HepG2 (cell line): ENCODE results near the gene ZNF222. TPM values are rescaled to one million over a fixed set of nuclear protein-coding genes. Genes with fewer than 3 reads are reported as not detected.

Source experiments
- ATAC-seq: fragments of 200-7000 bp; cut with Tn5 transposase; 3 replicates; pipeline ENCODE4 v1.9.1; 2020; ENCODE audit warnings: mild to moderate bottlenecking, moderate library complexity
- BruUV-seq: library from RNA; stranded (reverse); fragments of 400-500 nt; replicated peaks from 2 replicates; lab custom pipeline; 2021; lab: Mats Ljungman, UMichigan
- CTCF ChIA-PET: fragments of 300-600 bp; formaldehyde crosslinking; extraction: SDS; loops from one replicate; lab custom pipeline; 2021; ENCODE audit warnings: low total read pairs, inconsistent platforms, low intra/inter-chr PET ratio; lab: Yijun Ruan, JAX
- POLR2A ChIA-PET: fragments of 350-600 bp; sonication (Branson Sonifier 250); formaldehyde crosslinking; loops from one replicate; lab custom pipeline; 2020; ENCODE audit warnings: antibody characterized with exemption, inconsistent platforms; lab: Yijun Ruan, JAX
- DNase-seq: peaks from one replicate; pipeline ENCODE4 v3.0.0-alpha.2; 2015; ENCODE audit warnings: low spot score
- FAIRE-seq: peaks from 3 replicates; lab custom pipeline; 2011; peaks lifted over from hg19 to GRCh38; lab: Jason Lieb, UNC
- H2AFZ ChIP-seq: one replicate; pipeline ENCODE4 v1.6.1; 2011; ENCODE audit warnings: low read length, inconsistent platforms
- H3K27ac ChIP-seq: fragments of 300-600 bp; 3 replicates; pipeline ENCODE4 v1.8.0; 2011; ENCODE audit warnings: mixed run types, mild to moderate bottlenecking, mixed read lengths, low read length, inconsistent platforms; ENCODE audit not compliant: insufficient read depth; ENCODE audit errors: extremely low read length
- H3K27me3 ChIP-seq, 2 experiments: fragments of 200-600 bp in 1 of 2; 2 replicates in 1 of 2; 3 replicates in 1 of 2; pipeline versions ENCODE4 v1.6.0 to v1.8.0; 2011; ENCODE audit warnings: low read length in 2 of 2, mild to moderate bottlenecking in 2 of 2, moderate library complexity in 2 of 2, inconsistent platforms in 1 of 2; ENCODE audit not compliant: insufficient read depth in 2 of 2, control insufficient read depth in 1 of 2
- H3K36me3 ChIP-seq, 2 experiments: fragments of 200-600 bp in 1 of 2; replicated peaks in 1 of 2; 2 replicates in 1 of 2; 3 replicates in 1 of 2; pipeline versions ENCODE4 v1.5.1 to v1.8.0; 2011; ENCODE audit warnings: low read length in 2 of 2, inconsistent platforms in 1 of 2; ENCODE audit not compliant: insufficient read depth in 2 of 2, control insufficient read depth in 1 of 2
- H3K4me1 ChIP-seq: 2 replicates; pipeline ENCODE4 v1.5.1; 2012; ENCODE audit warnings: low read length, inconsistent platforms; ENCODE audit not compliant: insufficient read depth
- H3K4me2 ChIP-seq: 2 replicates; pipeline ENCODE4 v1.6.0; 2011; ENCODE audit warnings: low read depth, low read length, inconsistent platforms
- H3K4me3 ChIP-seq, 3 experiments: fragments of 200-600 bp in 1 of 3; sonication (generic), shearing (Covaris generic) in 1 of 3; replicated peaks in 1 of 3; 2 replicates each; pipeline ENCODE4 v1.5.1; 2011 to 2016; ENCODE audit warnings: low read length in 3 of 3, inconsistent platforms in 2 of 3, low read depth in 2 of 3, mild to moderate bottlenecking in 2 of 3, control low read depth in 1 of 3, mixed read lengths in 1 of 3; ENCODE audit not compliant: insufficient read depth in 1 of 3
- H3K79me2 ChIP-seq: one replicate; pipeline ENCODE4 v1.6.1; 2011; ENCODE audit warnings: low read length, inconsistent platforms; ENCODE audit not compliant: insufficient read depth
- H3K9ac ChIP-seq: 2 replicates; pipeline ENCODE4 v1.6.0; 2011; ENCODE audit warnings: mild to moderate bottlenecking, low read depth, low read length, inconsistent platforms; ENCODE audit not compliant: insufficient read depth
- H3K9me3 ChIP-seq: 2 replicates; pipeline ENCODE4 v1.5.1; 2012; ENCODE audit warnings: mild to moderate bottlenecking, low read length
- H4K20me1 ChIP-seq: 2 replicates; pipeline ENCODE4 v1.6.0; 2011; ENCODE audit warnings: inconsistent platforms, mild to moderate bottlenecking, low read length, moderate library complexity; ENCODE audit not compliant: insufficient read depth
- EED ChIP-seq: sonication (generic); formaldehyde crosslinking; IDR thresholded peaks from 2 replicates; pipeline ENCODE4 v1.5.0; 2020; ENCODE audit warnings: mild to moderate bottlenecking, missing genetic modification reagents
- GABPA ChIP-seq, 2 experiments: IDR thresholded peaks; 2 replicates each; pipeline ENCODE4 v1.6.1; 2011 to 2016; ENCODE audit warnings: low read depth in 2 of 2, low read length in 1 of 2, missing biosample characterization in 1 of 2, missing genetic modification characterization in 1 of 2
- ONECUT2 ChIP-seq: sonication (generic); formaldehyde crosslinking; IDR thresholded peaks from 2 replicates; pipeline ENCODE4 v1.4.0; 2020; ENCODE audit warnings: missing genetic modification reagents
- ZEB1 ChIP-seq: IDR thresholded peaks from 2 replicates; pipeline ENCODE4 v1.6.1; 2012; ENCODE audit warnings: mild to moderate bottlenecking, low read depth, inconsistent platforms; ENCODE audit not compliant: insufficient replicate concordance
- ZNF263 ChIP-seq: sonication (generic); formaldehyde crosslinking; IDR thresholded peaks from 2 replicates; pipeline ENCODE4 v1.4.0; 2020; ENCODE audit warnings: missing genetic modification reagents
- WGBS: methylation state at CpG from one replicate; pipeline ENCODE4 v1.1.6; 2017; ENCODE audit warnings: low lambda C conversion rate; 5-methylcytosine and 5-hydroxymethylcytosine counted together
- in situ Hi-C: cut with HindIII; loops from 2 replicates; pipeline ENCODE4 v1.10.0; 2017; ENCODE audit warnings: low pct_unique_long_range_greater_than_20kb; ENCODE audit not compliant: extremely low pct_ligation_motif_present
- intact Hi-C: fragments of 100-400 bp; cut with micrococcal nuclease; formaldehyde crosslinking; loops from one replicate; pipeline ENCODE4 v1.10.0; 2022; ENCODE audit not compliant: unreplicated experiment
- polyA plus RNA-seq, 8 experiments: library from polyadenylated mRNA; depleted of rRNA in 3 of 8; stranded (reverse) in 7 of 8; unstranded in 1 of 8; fragments of >200 nt; fragmentation: Illumina TruSeq in 4 of 8; extraction: Trizol in 4 of 8; gene quantifications; 2 replicates each; pipeline versions ENCODE4 v1.2.1 to v1.2.3, GENCODE V29; 2011 to 2016; ENCODE audit warnings: low read depth in 4 of 8, missing spikeins in 1 of 8, mixed read lengths in 1 of 8; ENCODE audit not compliant: insufficient read depth in 1 of 8
- total RNA-seq, 5 experiments: library from RNA; depleted of rRNA; stranded (reverse); fragments of >200 nt; fragmentation: Illumina TruSeq; extraction: Trizol; gene quantifications; 2 replicates each; pipeline ENCODE4 v1.2.3, GENCODE V29; 2016; ENCODE audit warnings: low read depth in 1 of 5
- TF ChIP-seq, protein P1 (sequence below): sonication (generic); formaldehyde crosslinking; IDR thresholded peaks from 2 replicates; pipeline ENCODE4 v1.5.1; 2020; ENCODE audit warnings: mild to moderate bottlenecking, moderate library complexity, missing genetic modification reagents
- TF ChIP-seq, protein P2 (sequence below), 2 experiments: fragments of 450-650 bp in 1 of 2; sonication (generic) in 1 of 2; formaldehyde crosslinking; IDR thresholded peaks; 2 replicates each; pipeline versions ENCODE4 v1.5.0 to v1.8.0; 2020 to 2022; ENCODE audit warnings: mild to moderate bottlenecking in 1 of 2, missing genetic modification reagents in 1 of 2
- TF ChIP-seq, protein P3 (sequence below): IDR thresholded peaks from 2 replicates; pipeline ENCODE4 v1.6.1; 2016; ENCODE audit warnings: low read depth, borderline replicate concordance

Gene ZNF222
- total and polyA plus RNA-seq, 2 of the 13 experiments (the other 11 are each of a cell fraction or from before 2014, with no cell fraction given) = 2.2 to 6.2 TPM

DNA sequence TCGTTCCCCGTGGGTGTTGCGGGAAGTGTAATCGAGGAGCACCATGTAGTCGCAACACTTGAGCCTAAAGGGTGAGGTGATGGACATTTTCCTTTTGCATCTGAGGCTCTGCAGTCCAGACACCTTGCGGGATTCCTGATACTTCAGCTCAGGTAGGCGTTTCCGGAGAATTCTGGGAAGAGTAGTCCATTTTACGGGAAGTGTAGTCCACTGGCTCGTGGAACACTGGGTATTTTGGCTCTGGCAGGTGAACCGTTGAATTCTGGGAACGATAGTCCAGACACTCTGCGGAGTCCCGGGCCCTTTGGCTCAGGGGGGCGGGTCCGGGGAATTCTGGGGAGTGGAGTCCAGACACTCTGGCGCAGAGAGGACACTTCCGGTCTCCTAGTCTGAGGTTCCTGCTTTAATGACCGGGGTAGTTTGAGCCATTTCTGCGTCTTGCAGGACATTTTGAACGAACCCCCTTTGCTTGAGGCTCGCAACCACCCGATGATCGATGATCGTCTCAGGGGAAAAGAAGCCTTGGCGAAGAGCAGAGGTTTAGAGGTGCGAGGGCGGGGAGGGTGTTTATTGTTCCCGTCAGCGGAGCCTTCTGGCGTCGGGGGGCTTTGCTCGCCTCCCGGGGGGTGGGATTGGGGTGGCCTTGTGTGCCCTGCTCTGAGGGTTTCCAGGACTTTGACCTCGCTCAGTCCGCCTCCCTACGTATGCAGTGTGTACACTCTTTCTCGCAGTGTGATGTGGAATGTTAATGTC is 26.6 kb downstream of the ZNF222 start, which contains the start of gene ZNF223 (continued):
- TF ChIP-seq, protein P1, sequence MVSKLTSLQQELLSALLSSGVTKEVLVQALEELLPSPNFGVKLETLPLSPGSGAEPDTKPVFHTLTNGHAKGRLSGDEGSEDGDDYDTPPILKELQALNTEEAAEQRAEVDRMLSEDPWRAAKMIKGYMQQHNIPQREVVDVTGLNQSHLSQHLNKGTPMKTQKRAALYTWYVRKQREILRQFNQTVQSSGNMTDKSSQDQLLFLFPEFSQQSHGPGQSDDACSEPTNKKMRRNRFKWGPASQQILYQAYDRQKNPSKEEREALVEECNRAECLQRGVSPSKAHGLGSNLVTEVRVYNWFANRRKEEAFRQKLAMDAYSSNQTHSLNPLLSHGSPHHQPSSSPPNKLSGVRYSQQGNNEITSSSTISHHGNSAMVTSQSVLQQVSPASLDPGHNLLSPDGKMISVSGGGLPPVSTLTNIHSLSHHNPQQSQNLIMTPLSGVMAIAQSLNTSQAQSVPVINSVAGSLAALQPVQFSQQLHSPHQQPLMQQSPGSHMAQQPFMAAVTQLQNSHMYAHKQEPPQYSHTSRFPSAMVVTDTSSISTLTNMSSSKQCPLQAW = peak; percentile 60
- peak; percentile 96 for TF ChIP-seq ZEB1
- TF ChIP-seq ONECUT2 (CRISPR knock-in tag) = no peak
- TF ChIP-seq, protein P2, sequence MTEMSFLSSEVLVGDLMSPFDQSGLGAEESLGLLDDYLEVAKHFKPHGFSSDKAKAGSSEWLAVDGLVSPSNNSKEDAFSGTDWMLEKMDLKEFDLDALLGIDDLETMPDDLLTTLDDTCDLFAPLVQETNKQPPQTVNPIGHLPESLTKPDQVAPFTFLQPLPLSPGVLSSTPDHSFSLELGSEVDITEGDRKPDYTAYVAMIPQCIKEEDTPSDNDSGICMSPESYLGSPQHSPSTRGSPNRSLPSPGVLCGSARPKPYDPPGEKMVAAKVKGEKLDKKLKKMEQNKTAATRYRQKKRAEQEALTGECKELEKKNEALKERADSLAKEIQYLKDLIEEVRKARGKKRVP (CRISPR knock-in tag; IDR thresholded peaks at IDR 0.05) = peak in 1 of 2 experiments; percentile 51; a peak in 1 of 4 replicates
- TF ChIP-seq EED (CRISPR knock-in tag) = no peak

DNA sequence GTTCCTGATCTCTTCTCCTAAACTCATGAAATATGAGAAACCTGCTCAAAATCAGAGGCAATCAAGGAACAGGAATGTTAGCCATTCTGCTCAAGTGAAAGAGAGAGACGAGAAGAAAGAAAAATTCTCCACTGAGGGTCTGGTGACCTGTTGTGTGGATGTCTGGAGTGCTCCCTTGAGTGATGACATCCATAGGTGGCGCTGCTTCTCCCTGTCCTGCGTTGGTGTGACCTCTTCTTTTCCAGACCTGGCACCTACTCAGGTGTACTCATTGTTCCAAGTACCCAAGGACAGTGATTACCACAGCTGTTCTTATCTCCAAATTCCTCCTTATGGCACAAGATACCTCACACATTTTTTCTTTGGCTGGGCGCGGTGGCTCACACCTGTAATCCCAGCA is 30.7 kb downstream of the ZNF222 start:
- Histone ChIP-seq H3K9me3 (no peaks in the 10 kb centered on the region), H2AFZ (no peak overlapping the region), H4K20me1 (no peaks in the 10 kb centered on the region), H3K4me3 (no peak overlapping the region), H3K27me3 (no peaks in the 10 kb centered on the region; a peak in 1 of 5 replicates), H3K36me3 (peaks cover 13 to 40% of the 10 kb centered on the region in 2 experiments; a peak in 4 of 5 replicates), H3K4me2 (no peak overlapping the region), H3K4me1 (peaks cover 31% of the 10 kb centered on the region), H3K9ac (no peak overlapping the region), H3K27ac (no peak overlapping the region), H3K79me2 (peaks cover 4% of the 10 kb centered on the region)
- ChIA-PET CTCF (no interaction called here), POLR2A (no interaction called here)
- DNase-seq (no peak), ATAC-seq (no peak), FAIRE-seq (no peak)
- in situ Hi-C loops = no loop called here
- intact Hi-C loops = no loop called here
- TF ChIP-seq, protein P3, sequence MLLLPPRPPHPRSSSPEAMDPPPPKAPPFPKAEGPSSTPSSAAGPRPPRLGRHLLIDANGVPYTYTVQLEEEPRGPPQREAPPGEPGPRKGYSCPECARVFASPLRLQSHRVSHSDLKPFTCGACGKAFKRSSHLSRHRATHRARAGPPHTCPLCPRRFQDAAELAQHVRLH (CRISPR knock-in tag) = no peak
- TF ChIP-seq GABPA (IDR thresholded peaks at IDR 0.05; ENCODE audit: low read depth, low read length) = no peak
- no peak for TF ChIP-seq GABPA (CRISPR knock-in tag; IDR thresholded peaks at IDR 0.05; ENCODE audit: low read depth)
- TF ChIP-seq ZNF263 = peak; percentile 51; the same call in 1 of the 2 replicates
- no TSS peak for BruUV-seq
- WGBS = 91% methylated on average over 5 of the region's 5 CpGs
